ENCODE measurements around the gene TNRC6A. TPM values are rescaled to one million over a fixed set of nuclear protein-coding genes. Genes with fewer than 3 reads are reported as not detected.

TNRC6A gene
- total and polyA plus RNA-seq, 2 of the 13 experiments (the other 11 are each of a cell fraction or from before 2014, with no cell fraction given): 30.9 to 43.6 TPM

DNA sequence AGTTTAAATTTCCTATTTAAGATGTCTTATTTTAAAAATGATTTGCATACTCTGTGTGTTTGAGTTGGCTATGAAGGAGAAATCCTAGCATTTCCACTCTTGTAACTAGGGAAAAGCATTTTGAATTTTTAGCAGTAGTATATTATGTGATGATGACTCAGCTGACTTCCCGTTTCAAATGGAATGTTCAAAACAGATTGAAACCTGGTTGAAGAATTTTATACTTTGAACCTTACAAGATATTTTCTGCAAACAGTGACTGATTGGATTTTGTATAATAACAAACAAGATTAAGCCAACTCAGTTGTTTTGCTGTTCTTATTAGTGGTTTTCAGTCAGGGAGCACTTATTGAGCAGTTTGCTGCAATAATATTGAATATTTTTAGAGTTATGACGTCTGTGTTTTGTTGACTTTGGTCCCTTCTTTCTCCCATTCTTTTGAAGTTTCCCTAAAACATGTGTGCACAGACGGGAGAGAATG, 8.0 kb downstream of the TNRC6A start (continued):
- TF ChIP-seq, protein P1, sequence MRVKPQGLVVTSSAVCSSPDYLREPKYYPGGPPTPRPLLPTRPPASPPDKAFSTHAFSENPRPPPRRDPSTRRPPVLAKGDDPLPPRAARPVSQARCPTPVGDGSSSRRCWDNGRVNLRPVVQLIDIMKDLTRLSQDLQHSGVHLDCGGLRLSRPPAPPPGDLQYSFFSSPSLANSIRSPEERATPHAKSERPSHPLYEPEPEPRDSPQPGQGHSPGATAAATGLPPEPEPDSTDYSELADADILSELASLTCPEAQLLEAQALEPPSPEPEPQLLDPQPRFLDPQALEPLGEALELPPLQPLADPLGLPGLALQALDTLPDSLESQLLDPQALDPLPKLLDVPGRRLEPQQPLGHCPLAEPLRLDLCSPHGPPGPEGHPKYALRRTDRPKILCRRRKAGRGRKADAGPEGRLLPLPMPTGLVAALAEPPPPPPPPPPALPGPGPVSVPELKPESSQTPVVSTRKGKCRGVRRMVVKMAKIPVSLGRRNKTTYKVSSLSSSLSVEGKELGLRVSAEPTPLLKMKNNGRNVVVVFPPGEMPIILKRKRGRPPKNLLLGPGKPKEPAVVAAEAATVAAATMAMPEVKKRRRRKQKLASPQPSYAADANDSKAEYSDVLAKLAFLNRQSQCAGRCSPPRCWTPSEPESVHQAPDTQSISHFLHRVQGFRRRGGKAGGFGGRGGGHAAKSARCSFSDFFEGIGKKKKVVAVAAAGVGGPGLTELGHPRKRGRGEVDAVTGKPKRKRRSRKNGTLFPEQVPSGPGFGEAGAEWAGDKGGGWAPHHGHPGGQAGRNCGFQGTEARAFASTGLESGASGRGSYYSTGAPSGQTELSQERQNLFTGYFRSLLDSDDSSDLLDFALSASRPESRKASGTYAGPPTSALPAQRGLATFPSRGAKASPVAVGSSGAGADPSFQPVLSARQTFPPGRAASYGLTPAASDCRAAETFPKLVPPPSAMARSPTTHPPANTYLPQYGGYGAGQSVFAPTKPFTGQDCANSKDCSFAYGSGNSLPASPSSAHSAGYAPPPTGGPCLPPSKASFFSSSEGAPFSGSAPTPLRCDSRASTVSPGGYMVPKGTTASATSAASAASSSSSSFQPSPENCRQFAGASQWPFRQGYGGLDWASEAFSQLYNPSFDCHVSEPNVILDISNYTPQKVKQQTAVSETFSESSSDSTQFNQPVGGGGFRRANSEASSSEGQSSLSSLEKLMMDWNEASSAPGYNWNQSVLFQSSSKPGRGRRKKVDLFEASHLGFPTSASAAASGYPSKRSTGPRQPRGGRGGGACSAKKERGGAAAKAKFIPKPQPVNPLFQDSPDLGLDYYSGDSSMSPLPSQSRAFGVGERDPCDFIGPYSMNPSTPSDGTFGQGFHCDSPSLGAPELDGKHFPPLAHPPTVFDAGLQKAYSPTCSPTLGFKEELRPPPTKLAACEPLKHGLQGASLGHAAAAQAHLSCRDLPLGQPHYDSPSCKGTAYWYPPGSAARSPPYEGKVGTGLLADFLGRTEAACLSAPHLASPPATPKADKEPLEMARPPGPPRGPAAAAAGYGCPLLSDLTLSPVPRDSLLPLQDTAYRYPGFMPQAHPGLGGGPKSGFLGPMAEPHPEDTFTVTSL (CRISPR knock-in tag; IDR thresholded peaks at IDR 0.05; ENCODE audit: borderline replicate concordance): peak; percentile 76; the same call in 1 of the 2 replicates
- TF ChIP-seq CEBPG (CRISPR knock-in tag; IDR thresholded peaks at IDR 0.05): peak; percentile 17; the same call in 1 of the 2 replicates
- no peak for TF ChIP-seq FOXP1 (IDR thresholded peaks at IDR 0.05)
- peak; percentile 67 for TF ChIP-seq FOXP1 (CRISPR knock-in tag; IDR thresholded peaks at IDR 0.05)
- peak; percentile 66 for TF ChIP-seq PPARG (CRISPR knock-in tag; conservative IDR thresholded peaks at IDR 0.05)
- peak; percentile 43; the same call in 1 of the 2 replicates for TF ChIP-seq ZNF331 (CRISPR knock-in tag; IDR thresholded peaks at IDR 0.05)
- peak; percentile 36; the same call in 1 of the 2 replicates for TF ChIP-seq SALL1 (CRISPR knock-in tag; IDR thresholded peaks at IDR 0.05)
- TF ChIP-seq, protein P2, sequence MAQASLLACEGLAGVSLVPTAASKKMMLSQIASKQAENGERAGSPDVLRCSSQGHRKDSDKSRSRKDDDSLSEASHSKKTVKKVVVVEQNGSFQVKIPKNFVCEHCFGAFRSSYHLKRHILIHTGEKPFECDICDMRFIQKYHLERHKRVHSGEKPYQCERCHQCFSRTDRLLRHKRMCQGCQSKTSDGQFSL (CRISPR knock-in tag; IDR thresholded peaks at IDR 0.05): no peak
- TF ChIP-seq FOXJ3 (CRISPR knock-in tag; IDR thresholded peaks at IDR 0.05; ENCODE audit: borderline replicate concordance): peak; percentile 53; the same call in 1 of the 2 replicates
- no peak for TF ChIP-seq RXRA (CRISPR knock-in tag; IDR thresholded peaks at IDR 0.05)
- peak; percentile 27 for TF ChIP-seq TEAD3 (CRISPR knock-in tag; optimal IDR thresholded peaks at IDR 0.05; ENCODE audit: borderline replicate concordance)
- TF ChIP-seq, protein P3, sequence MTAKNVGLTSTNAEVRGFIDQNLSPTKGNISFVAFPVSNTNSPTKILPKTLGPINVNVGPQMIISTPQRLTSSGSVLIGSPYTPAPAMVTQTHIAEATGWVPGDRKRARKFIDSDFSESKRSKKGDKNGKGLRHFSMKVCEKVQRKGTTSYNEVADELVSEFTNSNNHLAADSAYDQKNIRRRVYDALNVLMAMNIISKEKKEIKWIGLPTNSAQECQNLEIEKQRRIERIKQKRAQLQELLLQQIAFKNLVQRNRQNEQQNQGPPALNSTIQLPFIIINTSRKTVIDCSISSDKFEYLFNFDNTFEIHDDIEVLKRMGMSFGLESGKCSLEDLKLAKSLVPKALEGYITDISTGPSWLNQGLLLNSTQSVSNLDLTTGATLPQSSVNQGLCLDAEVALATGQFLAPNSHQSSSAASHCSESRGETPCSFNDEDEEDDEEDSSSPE (CRISPR knock-in tag; IDR thresholded peaks at IDR 0.05): no peak
- 0 out of 2 replicates have a peak, but pooled peaks have one; percentile 24 for TF ChIP-seq MIER2 (CRISPR knock-in tag; IDR thresholded peaks at IDR 0.05)
- TF ChIP-seq, protein P4, sequence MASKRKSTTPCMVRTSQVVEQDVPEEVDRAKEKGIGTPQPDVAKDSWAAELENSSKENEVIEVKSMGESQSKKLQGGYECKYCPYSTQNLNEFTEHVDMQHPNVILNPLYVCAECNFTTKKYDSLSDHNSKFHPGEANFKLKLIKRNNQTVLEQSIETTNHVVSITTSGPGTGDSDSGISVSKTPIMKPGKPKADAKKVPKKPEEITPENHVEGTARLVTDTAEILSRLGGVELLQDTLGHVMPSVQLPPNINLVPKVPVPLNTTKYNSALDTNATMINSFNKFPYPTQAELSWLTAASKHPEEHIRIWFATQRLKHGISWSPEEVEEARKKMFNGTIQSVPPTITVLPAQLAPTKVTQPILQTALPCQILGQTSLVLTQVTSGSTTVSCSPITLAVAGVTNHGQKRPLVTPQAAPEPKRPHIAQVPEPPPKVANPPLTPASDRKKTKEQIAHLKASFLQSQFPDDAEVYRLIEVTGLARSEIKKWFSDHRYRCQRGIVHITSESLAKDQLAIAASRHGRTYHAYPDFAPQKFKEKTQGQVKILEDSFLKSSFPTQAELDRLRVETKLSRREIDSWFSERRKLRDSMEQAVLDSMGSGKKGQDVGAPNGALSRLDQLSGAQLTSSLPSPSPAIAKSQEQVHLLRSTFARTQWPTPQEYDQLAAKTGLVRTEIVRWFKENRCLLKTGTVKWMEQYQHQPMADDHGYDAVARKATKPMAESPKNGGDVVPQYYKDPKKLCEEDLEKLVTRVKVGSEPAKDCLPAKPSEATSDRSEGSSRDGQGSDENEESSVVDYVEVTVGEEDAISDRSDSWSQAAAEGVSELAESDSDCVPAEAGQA (IDR thresholded peaks at IDR 0.05; ENCODE audit: low read depth): no peak
- TF ChIP-seq, protein P4 (CRISPR knock-in tag; IDR thresholded peaks at IDR 0.05; ENCODE audit: borderline replicate concordance): no peak
- no peak for TF ChIP-seq CEBPB (IDR thresholded peaks at IDR 0.05; ENCODE audit: borderline replicate concordance, low read depth, low read length)
- TF ChIP-seq, protein P5, sequence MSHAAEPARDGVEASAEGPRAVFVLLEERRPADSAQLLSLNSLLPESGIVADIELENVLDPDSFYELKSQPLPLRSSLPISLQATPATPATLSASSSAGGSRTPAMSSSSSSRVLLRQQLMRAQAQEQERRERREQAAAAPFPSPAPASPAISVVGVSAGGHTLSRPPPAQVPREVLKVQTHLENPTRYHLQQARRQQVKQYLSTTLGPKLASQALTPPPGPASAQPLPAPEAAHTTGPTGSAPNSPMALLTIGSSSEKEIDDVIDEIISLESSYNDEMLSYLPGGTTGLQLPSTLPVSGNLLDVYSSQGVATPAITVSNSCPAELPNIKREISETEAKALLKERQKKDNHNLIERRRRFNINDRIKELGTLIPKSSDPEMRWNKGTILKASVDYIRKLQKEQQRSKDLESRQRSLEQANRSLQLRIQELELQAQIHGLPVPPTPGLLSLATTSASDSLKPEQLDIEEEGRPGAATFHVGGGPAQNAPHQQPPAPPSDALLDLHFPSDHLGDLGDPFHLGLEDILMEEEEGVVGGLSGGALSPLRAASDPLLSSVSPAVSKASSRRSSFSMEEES (CRISPR knock-in tag; IDR thresholded peaks at IDR 0.05): peak; percentile 53; the same call in 1 of the 2 replicates
